D341Med (cell line): Measurements from ENCODE around the gene USP20.

Experiments
- DNase-seq: peaks from one replicate; pipeline ENCODE4 v3.0.0; 2012; ENCODE audit warnings: low spot score

Gene USP20

DNA sequence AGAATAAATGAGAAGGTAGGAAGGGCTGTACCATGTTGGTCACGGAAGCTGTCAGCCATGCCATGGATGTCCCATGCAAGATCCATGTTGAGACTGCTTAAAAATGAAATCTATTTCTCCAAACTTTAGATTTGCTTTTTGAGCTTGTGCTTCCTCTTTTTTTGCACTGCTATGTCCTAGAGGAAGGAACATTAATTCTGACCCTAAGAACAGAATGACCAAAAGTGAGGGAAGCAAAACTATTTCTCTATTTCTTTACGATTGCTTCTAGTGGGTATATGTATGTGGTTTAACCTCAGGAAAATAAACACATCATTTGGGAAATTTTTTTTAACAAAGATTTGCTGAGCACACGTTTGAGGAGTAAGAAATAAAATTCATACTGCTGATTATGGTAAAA lies 84.6 kb downstream of the USP20 start:
- no peak for DNase-seq

DNA sequence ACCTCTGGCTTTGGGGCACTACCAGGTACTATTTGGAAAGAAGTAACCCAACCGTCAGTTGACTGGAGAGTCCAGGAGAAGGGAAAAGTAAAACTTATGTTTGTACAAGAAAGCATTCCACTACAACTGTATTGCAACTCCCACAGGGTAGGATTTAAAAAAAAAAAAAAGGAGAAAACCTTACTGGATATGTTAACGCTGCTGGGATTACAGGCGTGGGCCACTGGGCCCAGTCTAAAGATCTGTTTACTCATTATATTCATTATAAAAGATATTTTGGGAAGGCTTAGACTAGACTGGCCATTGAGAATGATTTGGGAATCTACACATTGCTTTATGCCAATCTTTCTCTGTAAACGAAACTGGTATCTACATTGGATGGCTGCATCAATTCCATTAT lies 86.6 kb downstream of the USP20 start:
- DNase-seq, result no peak

DNA sequence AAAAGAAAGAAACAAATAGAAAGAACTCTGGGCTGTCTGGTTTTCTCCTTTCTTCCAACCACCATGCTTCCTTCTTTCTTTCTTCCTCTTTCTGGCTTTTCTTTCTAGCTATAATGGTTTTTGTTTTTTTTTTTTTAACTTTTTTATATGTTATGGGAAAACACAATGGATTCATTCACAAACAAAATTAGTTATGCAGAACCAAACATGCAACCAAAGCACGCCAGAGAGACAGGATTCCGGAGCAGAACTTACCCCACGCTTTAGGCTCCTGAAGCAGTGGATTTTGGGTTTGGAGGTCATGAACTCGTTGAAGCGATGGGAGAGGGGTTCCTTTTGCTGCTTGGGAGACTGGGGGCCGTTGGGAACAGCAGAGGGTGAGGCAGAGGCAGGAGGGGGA lies 88.3 kb downstream of the USP20 start:
- no peak for DNase-seq

DNA sequence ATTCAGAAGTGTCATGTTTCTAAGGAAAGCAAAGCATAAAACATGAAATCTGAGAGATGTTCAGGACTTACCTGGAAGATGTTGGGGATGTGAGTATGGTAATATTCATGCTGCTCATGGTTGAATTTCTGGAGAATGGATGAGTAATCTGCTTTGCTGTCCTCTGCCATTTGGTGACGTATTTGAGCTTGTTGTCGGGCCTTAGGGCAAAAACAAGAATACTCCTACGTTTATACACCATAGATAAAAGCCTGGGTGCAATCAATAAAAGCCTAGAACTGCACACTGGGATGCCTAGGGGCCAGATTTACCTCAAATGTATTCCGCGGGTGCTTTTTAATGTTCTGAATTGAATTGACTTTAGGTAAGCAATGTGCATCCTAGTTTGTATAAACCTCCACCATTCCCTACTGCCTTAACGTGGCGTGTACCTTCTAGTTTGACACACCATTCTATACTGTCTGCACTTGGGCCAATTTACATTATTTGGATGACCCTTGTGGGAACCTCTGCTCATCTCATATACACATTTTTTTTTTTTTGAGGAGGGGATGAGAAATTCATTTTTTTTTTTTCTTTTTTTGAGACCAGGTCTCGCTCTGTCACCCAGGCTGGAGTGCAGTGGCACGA lies 94.4 kb downstream of the USP20 start:
- DNase-seq, result no peak

DNA sequence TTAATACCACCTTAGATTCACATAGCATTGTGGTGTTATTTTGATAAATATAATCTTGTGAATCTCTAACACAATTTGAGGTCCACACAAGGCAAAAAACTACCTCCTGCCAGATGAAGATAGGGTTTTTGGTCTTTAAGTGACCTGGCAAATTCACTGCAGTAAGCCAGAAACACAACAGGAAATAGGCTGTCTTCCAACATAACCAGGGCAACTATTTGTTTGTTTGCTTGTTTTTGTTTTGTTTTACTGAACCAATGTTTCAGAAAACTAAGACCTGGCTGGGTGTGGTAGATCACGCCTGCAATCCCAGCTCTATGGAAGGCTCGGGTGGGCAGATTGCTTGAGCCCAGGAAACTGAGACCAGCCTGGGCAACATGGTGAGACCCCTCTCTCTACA lies 95.5 kb downstream of the USP20 start:
- no peak for DNase-seq
